T follicular helper cell (primary cell): ENCODE results near the gene GARIN1A.
"Not testable (repeated sequence)": the region's sequence is repeated elsewhere in the genome, so short reads cannot be mapped to it uniquely, and the experiment has no call there.

Experiments used
- DNase-seq: peaks from one replicate; pipeline ENCODE4 v3.0.0-alpha.2; 2020; ENCODE audit warnings: low read depth
- total RNA-seq, 2 experiments: gene quantifications; one replicate each; lab custom pipeline; 2026; lab: John Stamatoyannopoulos, UW

The GARIN1A gene
- 0.78 to 2.7 reads per million in 2 experiments for total RNA-seq

GRCh38 chr7:128671992-128672391 is at the start of gene GARIN1A:
Gene GARIN1A (plus strand): TSS chr7:128672292. CDS start chr7:128672398, 106 bp downstream.
- DNase-seq = no peak

- not testable (repeated sequence) for DNase-seq
These were observed 45.0 kb upstream of the GARIN1A start for GRCh38 chr7:128627124-128627523.

- DNase-seq = not testable (repeated sequence)
These were observed 38.2 kb upstream of the GARIN1A start for GRCh38 chr7:128633915-128634314.

GRCh38 chr7:128645206-128645605 is 26.9 kb upstream of the GARIN1A start:
- DNase-seq = not testable (repeated sequence)

GRCh38 chr7:128645844-128646243 is 26.2 kb upstream of the GARIN1A start:
- DNase-seq = not testable (repeated sequence)

GRCh38 chr7:128646877-128647276 is 25.2 kb upstream of the GARIN1A start:
- not testable (repeated sequence) for DNase-seq

- DNase-seq = not testable (repeated sequence)
These were observed 21.0 kb upstream of the GARIN1A start for GRCh38 chr7:128651096-128651495.

GRCh38 chr7:128652606-128653005 is 19.5 kb upstream of the GARIN1A start:
- DNase-seq = not testable (repeated sequence)

GRCh38 chr7:128653197-128653596 is 18.9 kb upstream of the GARIN1A start:
- DNase-seq = not testable (repeated sequence)

- not testable (repeated sequence) for DNase-seq
These were observed 18.0 kb upstream of the GARIN1A start for GRCh38 chr7:128654080-128654479.

GRCh38 chr7:128654501-128654900 is 17.6 kb upstream of the GARIN1A start:
- DNase-seq = not testable (repeated sequence)

- DNase-seq = not testable (repeated sequence)
These were observed 13.7 kb upstream of the GARIN1A start for GRCh38 chr7:128658428-128658827.

- no peak for DNase-seq
These were observed 11.5 kb upstream of the GARIN1A start for GRCh38 chr7:128660596-128660995.

- DNase-seq = no peak
These were observed 10.6 kb upstream of the GARIN1A start for GRCh38 chr7:128661446-128661845.

GRCh38 chr7:128662091-128662490 is 10.0 kb upstream of the GARIN1A start:
- no peak for DNase-seq

GRCh38 chr7:128663223-128663622 is 8.9 kb upstream of the GARIN1A start:
- not testable (repeated sequence) for DNase-seq

- DNase-seq = no peak
These were observed 7.0 kb upstream of the GARIN1A start for GRCh38 chr7:128665057-128665456.

- DNase-seq = no peak
These were observed 5.9 kb upstream of the GARIN1A start for GRCh38 chr7:128666200-128666599.

- no peak for DNase-seq
These were observed 930 bp downstream of the GARIN1A start for GRCh38 chr7:128672927-128673517.

- no peak for DNase-seq
These were observed 1.5 kb downstream of the GARIN1A start for GRCh38 chr7:128673571-128673970.

- no peak for DNase-seq
These were observed 4.6 kb downstream of the GARIN1A start for GRCh38 chr7:128676665-128677064.

- no peak for DNase-seq
These were observed 7.8 kb downstream of the GARIN1A start for GRCh38 chr7:128679920-128680319.

GRCh38 chr7:128681794-128682537 is 9.9 kb downstream of the GARIN1A start:
- no peak for DNase-seq
